CD4-positive, alpha-beta T cell treated with Interleukin-10 for 1 hour (primary cell): ENCODE results near the gene FKBP6.
"Not testable (repeated sequence)": the region's sequence is repeated elsewhere in the genome, so short reads cannot be mapped to it uniquely, and the experiment has no call there.

Source experiments
- DNase-seq: peaks from one replicate; pipeline ENCODE4 v3.0.0-alpha.2; 2020

Gene FKBP6

DNA sequence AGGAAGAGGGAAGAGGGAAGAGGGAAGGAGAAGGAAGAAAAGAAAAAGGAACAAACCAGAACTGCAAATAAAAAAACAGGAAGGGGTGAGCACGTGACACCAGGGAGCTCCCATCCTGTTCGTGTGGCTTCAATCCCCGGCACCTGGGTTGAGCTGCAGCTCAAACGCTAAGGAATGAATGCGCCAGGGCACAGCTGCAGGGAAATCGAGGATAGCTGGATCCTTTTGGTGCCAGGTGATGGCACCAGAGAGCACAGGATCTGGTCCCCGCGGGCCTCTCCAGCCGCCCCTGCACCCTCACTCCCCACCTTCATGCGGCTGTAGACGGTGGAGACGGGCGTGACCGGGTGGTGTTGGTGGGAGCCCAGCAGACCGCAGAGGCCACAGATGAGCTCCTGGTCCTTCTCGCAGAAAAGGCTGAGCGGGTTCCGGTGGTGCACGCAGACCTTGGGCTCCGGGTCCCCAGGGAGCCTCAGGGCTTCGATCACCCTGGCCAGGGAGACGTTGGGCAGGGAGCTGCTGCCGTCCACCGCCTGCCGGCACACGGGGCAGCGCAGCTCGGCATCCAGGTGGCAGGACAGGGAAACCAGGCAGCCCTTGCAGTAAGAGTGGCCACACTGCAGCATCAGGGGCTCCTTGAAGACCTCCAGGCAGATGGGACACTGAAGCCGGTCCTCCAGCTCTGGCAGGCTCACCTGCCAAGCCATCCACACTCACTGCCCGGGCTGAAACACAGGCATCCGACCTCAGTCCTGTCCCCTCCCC lies 3.7 kb upstream of the FKBP6 start:
- peak; percentile 52 for DNase-seq

DNA sequence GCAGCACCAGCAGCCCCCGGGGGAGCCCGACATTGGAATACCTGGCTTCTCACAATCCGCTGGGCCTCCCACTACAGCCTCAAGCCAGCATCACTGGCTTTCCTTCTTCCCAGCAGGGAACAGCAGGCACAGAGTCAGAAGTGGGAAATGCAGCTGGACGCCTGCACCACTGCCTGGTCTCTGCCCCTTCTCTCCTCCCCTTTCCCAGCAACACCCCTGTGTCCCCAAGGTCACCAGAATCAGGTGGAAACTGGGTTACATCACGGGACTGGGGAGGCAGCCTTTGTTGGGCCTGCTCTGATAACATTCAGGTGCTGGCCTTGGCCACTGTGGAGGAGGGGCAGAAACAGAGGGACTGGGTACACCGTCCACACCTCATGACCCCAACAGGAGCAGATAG lies 2.5 kb upstream of the FKBP6 start:
- DNase-seq: not testable (repeated sequence)

DNA sequence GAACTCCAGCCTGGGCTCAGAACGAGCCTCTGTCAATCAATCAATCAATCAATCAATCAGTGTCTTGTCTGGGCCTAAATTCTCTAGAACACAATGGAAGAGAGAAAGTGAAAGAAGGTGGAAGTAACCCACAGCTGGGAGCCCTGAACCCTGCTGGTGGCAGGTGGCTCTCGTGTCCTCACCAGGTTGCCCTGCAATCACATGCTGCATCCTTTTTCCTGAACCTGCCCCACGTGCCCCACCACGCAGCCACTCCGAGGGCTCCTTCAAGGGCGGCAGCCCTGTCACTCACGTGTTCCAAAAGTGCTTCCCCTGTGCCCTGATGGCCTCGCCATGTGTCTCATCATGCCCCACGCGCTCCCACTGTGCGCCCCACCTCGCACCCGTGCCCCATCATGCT lies 512 bp upstream of the FKBP6 start:
- not testable (repeated sequence) for DNase-seq

DNA sequence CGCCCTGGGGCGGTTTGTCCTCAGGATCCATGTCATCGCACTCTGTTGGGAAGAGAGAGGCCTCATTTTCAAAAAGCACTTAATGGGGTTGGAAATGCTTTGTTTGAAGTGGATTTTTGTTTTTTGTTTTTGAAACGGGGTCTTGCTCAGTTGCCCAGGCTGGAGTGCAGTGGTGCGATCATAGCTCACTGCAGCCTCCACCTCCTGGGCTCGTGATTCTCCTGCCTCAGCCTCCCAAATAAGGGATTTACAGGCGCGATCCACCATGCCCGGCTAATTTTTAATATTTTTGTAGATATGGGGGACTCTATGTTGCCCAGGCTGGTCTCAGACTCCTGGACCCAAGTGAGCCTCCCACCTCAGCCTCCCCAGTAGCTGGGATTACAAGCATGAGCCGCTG lies 735 bp downstream of the FKBP6 start:
- DNase-seq: no peak

DNA sequence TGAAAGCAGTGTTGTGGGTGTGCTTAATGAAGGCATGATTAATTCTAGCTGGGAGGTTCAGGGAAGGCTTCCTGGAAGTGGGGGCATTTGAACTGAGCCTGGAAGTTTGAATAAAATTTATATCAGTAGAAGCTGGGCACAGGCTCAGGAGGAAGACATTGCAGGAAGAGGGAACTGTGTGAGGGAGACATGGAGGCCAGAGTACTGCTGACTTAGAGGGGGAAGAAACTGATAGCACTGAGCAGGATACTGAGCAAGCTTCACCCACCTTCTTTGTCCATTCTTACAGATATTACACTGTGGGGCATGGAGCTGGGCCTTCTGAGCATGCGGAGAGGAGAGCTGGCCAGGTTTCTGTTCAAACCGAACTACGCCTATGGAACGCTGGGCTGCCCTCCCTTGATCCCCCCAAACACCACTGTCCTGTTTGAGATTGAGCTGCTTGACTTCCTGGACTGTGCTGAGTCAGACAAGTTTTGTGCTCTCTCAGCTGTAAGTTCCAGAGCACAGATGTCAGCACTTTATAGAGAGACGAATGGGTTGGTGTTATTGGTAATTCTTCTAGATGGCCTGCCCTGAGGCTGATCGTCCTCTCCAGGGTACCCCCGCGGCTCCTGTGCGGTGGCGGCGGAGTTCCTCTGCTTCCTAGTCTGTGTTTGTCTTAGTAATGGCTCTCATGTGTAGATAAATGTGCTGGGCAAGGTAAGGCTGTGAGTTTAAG lies 2.1 kb downstream of the FKBP6 start:
- DNase-seq: no peak

DNA sequence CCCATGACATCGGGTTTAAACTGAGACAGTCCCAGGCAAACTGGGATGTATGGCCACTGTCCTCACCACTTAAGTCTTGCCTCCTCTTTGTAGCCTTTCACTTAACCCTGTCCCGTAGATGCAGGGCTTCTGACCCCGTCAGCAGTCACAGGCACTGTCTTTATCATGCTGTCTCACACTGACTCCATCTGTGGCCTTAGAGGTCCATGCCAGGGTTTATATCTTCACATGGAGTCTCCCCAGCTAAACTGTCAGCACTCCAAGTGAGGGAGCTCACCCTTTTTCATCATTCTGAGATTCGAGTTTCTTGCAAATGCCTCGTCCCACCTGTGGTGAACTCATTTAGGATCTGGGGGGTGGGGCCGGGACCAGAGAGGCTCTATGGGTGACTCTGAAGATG lies 2.8 kb downstream of the FKBP6 start:
- DNase-seq: no peak

DNA sequence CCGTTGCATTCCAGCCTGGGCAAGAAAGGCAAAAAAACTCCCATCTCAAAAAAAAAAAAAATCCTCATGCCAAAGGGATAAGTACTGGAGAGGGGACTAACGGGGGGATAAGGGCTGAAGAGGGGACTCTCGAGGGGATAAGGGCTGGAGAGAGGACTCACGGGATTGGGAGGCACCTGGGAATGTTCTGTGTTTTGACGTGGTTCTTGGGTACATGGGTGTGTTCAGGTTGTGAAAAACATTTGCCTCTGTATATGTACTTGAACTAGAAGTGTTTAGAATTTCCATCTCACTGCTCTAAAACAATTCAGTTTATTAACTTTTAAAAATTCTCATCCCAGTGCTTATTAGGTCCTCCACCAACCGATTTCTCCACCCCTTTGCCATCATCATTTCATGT lies 4.5 kb downstream of the FKBP6 start:
- DNase-seq: no peak

DNA sequence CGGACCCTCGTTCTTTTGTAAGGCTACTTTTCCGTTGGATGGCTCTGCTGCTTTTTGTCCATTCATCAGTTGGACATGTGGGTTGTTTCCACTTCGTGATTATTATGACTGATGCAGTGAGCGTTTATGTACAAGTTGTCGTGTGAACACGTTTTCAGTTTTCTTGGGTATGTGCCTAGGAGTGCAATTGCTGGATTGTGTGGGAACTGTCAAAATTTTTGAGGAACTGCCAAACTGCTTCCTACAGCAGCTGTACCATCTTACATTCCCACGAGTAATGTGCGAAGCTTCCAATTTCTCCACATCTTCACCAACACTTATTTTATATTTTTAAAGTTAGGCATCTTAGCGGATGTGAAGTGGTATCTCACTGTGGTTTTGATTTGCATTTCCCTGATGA lies 10.4 kb downstream of the FKBP6 start:
- DNase-seq: no peak

DNA sequence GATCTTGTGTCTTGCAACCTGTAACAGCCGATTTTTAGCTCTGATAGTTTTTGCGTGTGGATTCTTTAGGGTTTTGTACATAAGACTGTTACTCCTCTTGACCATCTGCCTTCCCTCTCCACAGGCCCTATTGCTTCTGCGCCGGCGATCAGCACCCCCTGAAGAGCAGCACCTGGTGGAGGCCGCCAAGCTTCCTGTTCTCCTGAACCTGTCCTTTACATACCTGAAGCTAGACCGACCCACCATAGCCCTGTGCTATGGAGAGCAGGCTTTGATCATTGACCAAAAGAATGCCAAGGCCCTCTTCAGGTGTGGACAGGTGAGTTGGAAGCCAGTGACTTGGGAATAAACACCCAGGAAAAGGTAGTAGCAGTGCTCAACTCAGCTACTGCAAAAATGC lies 12.6 kb downstream of the FKBP6 start:
- DNase-seq: no peak

DNA sequence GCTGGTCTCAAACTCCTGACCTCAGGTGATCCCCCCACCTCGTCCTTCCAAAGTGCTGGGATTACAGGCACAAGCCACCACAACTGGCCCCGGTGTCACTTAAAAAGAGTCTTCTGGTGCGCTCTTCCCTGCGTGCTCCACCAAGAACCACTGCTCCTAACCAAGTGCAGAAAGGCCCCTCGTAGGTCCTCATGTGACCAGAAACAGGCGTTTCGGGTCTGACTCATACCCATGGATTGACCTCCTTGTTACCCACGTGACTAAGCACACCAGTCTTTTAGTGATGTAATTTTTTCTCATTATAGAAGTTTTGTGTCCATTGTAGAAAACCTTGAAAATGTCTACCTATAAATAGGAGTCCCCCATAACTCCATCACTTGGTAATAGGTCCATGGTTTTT lies 13.9 kb downstream of the FKBP6 start:
- DNase-seq: no peak

DNA sequence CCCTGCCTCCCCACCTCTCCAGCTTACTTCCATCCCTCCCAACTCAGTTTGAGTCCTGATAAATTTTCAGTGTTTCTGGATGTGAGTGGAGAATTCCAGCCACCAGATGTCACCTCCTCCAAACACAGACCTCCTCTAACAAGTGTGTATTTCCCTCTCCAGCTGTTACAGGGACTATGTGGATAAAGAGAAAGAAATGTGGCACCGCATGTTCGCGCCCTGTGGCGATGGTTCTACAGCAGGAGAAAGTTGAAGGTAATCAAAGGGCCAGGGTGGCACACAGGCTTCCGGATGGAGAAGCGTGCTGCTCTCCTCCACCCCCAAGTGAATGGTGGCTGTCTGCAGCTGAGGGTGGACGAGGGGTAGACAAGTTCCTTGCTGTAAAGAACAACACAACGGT lies 14.7 kb downstream of the FKBP6 start:
- no peak for DNase-seq

DNA sequence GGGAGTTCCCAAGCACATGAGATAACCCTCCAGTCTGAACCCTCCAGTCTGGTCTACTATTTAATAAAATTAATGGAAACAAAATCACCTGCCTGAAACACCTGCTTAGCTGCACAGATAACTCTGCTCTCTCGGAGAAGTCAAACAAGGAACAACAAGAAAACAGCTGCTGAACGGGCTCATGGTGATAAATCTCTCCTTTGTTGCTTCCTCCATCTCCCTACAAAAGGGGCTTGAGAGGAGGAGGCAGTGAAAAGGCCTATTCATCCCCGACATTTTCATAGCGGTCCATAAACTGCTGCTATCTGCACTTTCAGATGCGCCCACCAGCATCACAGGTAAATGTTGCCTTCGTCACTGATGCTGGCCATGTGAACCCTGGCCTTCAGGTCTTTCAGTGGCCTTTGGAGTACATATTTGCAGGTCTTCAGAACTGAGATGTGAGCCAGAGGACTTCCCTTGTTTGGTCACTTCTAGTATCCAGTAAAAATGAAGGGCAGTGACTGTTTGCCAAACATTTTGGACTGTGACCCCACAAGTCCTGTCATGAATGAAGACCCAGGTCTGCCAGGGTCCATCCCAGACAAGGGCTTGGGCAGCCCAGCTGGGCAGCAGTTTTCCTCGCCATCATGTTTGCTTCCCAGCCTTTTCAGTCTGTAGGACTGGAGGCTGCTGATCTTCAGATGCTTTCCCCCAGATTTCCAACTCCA lies 15.9 kb downstream of the FKBP6 start:
- DNase-seq: no peak

DNA sequence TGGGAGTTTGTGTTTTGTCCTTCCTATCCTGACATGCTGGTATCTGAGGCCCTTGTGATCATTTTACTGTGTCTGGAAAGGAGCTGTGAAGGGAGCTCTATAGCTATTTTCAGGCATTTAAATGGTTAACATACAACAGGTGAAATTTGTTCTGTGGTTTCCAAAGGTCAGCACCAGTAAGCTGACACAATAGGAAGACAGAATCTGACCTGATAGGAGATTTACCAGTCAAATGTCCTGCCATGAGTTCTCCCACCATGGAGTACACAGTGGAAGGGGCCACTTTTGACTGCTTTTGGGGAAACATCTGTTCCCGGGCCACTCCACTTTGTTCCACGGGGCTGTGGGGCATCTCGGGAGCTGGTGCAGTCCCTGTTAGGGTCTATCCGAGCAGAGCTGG lies 17.6 kb downstream of the FKBP6 start:
- DNase-seq: no peak

DNA sequence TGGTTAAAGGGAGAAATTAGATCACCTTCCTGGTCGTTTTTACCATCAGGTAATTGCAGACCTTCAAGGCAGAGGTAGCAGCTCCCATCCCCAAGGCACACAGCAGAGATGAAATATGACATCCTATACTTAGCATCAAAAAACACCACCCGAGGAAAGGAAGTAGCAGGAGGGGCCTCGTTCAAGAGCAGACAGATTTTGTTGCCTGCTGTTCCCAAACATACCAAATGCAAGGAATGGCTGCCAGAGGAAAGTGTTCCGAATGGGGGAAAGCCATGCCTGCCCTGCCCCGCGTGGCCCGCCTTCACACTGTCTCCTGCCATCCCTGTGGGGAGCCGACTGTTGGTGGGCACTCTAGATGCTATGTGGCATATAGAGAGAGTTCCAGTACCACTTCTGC lies 18.0 kb downstream of the FKBP6 start:
- no peak for DNase-seq

DNA sequence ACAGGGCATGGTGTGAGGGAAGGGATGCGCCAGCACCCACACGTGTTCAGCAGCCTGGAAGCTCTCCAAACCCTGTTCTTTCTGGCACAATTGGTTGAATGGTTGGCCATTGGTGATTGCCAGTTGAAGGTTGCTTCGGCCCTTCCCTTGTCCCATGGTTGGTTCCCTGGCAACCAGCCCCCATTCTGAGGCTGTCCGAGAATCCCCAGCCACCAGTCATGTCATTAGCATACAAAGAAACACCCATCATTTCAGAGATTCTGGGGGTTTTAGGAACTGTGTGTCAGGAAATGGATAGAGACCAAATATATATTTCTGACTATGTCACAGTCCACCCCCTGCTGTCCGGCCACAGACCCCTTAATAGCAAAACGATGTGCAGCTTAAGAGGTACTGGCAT lies 21.8 kb downstream of the FKBP6 start:
- DNase-seq: no peak

DNA sequence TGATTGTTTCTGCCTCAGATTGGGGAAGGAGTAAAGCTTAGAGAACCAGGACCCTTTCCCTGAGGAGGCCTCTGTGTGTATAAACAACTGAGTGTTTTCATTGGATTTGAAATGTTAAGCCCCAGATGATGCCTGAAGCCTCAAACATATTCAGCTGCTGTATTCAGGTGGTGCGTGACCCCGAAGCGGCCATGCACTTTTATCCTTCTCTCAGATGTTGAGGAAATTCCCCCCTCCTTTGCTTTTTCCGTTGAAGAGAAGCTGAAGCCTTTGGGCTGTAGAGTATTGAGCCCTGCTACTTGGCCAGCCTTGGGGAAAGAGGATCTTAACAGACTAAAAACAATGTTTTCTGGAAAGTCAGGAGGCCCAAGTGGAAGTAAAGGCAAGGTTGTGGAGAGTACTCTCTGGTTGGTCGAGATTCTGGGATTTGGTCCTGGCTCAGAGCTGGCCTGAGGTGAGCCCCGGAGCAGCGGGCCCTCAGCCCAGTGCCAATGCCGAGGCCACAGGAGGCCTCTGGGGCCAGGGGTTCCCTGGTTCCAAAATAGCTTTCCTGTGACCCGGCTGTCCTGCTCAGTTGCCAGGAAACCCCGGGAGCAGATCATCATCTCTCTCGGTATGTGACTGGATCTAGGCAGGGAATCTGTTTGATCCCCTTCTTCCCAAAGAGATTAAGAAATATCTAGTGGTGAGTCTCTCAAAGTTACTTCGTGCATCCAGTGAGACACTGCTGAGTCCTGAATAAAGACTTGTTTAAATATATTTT lies 22.5 kb downstream of the FKBP6 start:
- no peak for DNase-seq

DNA sequence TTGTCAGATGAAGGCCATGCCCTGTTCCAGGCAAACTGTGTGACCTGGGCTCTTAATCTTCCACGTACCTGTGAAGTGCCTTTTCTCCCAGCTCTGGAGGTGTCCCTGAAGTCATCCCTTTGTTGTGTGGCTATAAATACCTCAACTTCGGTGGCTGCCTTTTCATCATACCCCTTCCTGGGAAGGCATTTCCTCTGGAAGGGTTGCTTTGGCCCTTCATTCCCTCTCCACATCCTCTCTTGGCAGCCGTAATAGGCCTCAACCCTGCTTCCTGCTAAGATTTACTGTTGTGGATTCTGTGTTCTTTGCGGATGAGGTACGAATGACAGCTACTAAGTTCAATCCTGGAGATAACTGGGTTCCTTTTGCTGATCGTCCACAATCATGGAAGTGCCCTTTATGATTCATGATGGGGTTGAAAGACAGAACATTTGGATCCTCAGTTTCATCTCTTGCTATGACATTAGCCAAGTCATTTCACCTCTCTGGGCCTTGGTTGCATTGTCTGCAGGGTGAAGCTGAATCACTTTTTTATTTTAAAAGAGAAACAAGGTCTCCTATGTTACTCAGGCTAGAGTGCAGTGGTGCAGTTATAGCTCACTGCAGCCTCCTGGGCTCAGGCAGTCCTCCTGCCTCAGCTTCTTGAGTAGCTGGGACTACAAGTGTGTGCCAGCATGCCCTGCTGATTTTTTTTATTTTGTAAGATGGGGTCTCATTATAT lies 23.6 kb downstream of the FKBP6 start:
- DNase-seq: no peak

DNA sequence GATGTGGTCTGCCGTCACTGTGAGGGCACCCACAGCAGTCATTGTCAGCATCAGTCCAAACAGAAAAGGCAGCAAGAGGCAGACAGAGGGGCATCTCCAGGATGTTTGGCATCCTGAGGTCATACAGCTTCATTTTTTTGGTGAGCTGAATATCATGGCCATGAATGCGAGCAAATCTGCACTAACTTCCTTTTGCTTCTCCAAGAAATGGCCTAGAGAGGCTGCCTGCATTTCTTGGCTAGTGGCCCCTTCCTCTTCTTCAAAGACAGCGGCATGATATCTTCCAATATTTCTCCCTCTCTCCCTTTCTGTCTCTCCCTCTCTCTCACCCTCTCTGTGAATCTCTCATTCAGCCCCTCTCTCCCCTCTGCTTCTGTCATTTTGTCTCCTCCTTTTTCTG lies 24.8 kb downstream of the FKBP6 start:
- no peak for DNase-seq

DNA sequence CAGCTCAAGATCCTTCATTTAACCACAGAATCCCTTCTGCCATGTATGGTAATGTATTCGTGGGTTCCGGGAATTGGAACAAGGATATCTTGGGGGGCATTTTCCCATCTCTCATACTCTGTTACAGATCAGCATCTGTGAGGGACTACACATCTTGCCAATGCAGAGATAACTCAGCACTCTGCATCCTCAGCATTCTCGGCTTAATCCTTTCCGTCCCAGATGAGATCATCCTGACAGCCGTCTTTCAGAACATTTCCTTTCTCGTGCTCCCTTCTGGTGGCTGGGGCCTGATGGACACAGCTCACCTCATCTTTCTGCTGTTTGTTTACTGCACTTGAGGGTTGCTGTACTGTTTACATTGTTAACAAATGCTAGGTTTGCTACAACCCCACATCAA lies 25.3 kb downstream of the FKBP6 start:
- DNase-seq: no peak

DNA sequence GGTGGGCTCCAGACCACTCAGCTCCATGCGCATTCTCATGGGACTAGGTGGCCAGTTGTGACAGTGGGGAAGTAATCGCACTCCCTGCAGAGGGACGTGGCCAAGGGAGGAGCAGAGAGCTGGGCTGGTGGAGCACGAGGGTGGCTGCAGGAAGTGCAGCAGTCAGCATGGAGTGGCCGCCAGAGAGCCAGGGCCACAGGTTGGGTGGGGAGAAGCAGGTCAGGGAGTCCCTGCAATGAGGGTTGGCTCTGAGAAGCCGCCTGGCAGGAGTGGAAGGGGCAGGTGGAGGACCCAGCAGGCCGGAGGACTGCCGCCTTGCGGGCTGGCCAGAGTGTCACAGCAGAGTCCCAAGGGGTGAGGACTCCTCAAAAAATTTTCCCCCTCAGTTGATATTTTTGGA lies 26.2 kb downstream of the FKBP6 start:
- no peak for DNase-seq

DNA sequence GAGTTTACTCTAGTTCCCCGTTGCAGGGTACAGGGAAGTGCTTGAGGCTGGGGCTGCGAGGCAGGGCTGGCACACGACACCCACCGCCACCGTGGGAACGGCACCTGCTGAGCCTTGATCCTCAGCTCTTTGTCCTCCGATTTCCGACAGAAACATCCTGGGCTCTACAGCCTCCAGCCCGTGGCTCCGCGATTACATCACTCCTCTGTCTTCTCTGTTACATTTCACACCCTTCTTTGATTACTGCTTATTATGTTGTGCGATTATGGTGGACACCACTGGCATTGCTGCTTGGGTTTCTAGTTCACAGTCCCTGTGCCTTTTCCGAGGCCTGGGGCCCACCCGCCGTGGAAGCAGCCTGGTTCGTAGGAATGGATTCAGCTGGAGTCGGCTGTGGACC lies 26.9 kb downstream of the FKBP6 start:
- no peak for DNase-seq

DNA sequence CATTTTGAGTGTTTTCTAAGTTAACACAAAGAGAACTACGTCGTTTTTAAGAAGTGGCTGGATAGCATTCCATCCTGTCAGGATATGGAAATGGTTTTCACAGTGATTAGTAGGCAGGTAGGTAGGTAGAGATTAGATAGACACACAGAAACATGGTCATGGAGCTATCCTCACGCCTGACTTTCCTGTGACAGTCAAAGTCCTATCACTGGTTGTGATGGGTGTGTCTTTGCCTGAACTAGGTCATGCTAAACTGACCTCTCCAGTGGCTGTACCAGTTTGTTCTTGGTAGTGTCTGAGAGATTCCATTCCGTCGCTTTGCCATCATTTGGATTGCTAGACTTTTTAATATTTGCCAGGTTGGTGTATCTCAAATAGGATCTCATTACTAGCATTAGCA lies 28.2 kb downstream of the FKBP6 start:
- no peak for DNase-seq
